ENCODE data around the gene DRG2. TPM values are rescaled to one million over a fixed set of nuclear protein-coding genes. Genes with fewer than 3 reads are reported as not detected.

DRG2 gene
- total and polyA plus RNA-seq, 10 of the 15 experiments (the other 5 are each of a cell fraction or from before 2014, with no cell fraction given) = 9.1 to 64.8 (median 45.7) TPM

DNA sequence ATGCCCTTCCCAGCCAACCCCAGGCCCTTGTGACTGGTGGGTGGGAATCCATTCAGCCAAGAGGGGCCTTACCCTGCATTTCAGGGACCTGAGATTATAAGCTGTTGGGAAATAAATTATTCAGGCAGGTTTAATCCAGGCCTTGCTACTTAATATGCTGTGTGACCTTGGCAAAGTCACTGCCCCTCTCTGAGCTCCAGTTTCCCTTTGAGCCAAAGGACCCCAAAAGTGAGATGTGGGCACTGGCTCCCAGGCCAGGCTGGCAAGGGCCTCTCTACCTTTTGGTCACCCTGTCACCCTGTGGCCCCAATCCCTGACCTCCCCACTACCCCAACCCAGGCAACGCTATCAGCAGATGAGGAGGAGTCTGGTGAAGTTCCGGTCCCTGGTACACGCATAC is 54.7 kb downstream of the DRG2 start:
- no peak overlapping the region for H3K4me2 ChIP-seq (ENCODE audit: control insufficient read depth, insufficient read depth)
- no peaks in the 10 kb centered on the region for H3K79me2 ChIP-seq (ENCODE audit: control insufficient read depth, insufficient read depth, low read length)
- no peaks in the 10 kb centered on the region for H3K36me3 ChIP-seq (ENCODE audit: control insufficient read depth in 2 of 2, insufficient read depth in 2 of 2, low read length in 1 of 2)
- no peaks in the 10 kb centered on the region for H3K4me1 ChIP-seq (ENCODE audit: control insufficient read depth, insufficient read depth, low read length)
- POLR2A ChIA-PET = no interaction called here
- RAD21 ChIA-PET (ENCODE audit: unreplicated experiment) = interaction anchor here (1.3 to 4.3 kb wide), 4 partner anchors 16 to 73 kb away, joined by 4 to 28 read pairs (median 7); no protein-coding TSS in a partner anchor
- no peaks in the 10 kb centered on the region for H3K27me3 ChIP-seq (replicated peaks in 1 of 2; ENCODE audit: control insufficient read depth in 2 of 2, insufficient read depth in 2 of 2, low read length in 1 of 2)
- intact Hi-C loops (cut with micrococcal nuclease; ENCODE audit: unreplicated experiment) = no loop called here
- TF ChIP-seq IKZF2 (IDR thresholded peaks at IDR 0.05) = no peak
- DNase-seq (ENCODE audit: low read depth, low spot score) (no peak), FAIRE-seq (no peak), ATAC-seq (no peak)
- no peak overlapping the region for H3K9ac ChIP-seq (ENCODE audit: control insufficient read depth, insufficient read depth, low read length)
- no peak overlapping the region for H3K4me3 ChIP-seq
- no peak overlapping the region for H2AFZ ChIP-seq (ENCODE audit: control insufficient read depth, low read depth, low read length)
- in situ Hi-C loops (cut with MboI) = no loop called here
- 67% methylated on average over 3 of the region's 3 CpGs for WGBS (ENCODE audit: insufficient coverage, insufficient replicate concordance, low lambda C conversion rate, missing lambda C conversion rate)
- CTCF ChIA-PET = interaction anchor here (0.6 to 4.8 kb wide), 12 partner anchors 11 to 166 kb away, joined by 3 to 43 read pairs (median 5); partner anchors contain the start of gene ALKBH5
- no peaks in the 10 kb centered on the region for H4K20me1 ChIP-seq (ENCODE audit: control insufficient read depth, insufficient read depth)
- SMC1A ChIA-PET (ENCODE audit: uncharacterized antibody, unreplicated experiment) = interaction anchor here (0.9 to 2.1 kb wide), 6 partner anchors 38 to 76 kb away, joined by 3 to 9 read pairs (median 5); no protein-coding TSS in a partner anchor
- H3K9me3 ChIP-seq (replicated peaks; ENCODE audit: control insufficient read depth, insufficient read depth, low read length) = no peaks in the 10 kb centered on the region
- no TSS peak for BruUV-seq (replicated peaks)
- H3K27ac ChIP-seq (ENCODE audit: control insufficient read depth, insufficient read depth) = no peak overlapping the region

DNA sequence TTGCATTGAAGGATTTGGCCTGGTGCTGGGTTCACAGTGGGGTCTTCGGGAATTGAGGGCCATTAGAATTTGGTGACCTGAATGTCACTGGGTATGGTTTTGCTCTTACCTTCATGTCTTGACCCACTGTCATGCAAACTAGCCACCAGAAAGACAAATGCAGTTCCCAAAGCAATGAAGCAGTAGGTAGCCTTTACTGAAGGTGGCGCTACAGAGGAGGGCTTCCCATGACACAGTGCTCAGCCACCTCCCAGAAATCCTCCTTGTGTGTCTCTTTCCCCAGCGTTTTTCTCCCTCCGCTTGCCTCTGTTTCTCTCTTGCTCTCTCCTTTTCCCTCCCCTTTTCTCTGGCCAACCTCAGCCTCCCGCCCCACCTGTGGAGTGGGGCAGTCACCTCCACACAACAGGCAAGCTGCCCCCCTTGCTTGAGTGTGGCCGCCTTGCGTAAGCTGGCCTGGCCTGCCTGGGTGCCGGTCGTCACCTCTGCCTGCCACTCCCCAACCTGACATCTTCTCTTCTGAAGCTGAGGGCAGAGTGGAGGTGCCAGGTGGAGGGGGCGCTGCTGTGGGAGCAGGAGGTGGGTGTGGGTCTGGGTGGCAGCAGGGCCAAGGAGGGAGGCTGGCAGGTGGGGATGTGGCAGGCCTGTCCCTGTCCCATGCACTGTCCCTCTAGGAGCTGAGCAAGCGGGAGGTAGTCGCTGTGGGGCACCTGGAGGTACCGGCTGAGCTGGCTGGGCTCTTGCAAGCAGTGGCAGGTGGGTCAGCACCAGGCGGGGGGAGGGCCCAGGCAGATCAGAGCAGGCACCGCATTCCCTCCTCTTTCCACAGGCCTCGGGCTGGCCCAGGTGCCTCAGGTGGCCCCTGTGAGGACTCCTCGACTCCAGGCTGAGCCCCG is 55.5 kb downstream of the DRG2 start:
- ATAC-seq (peak; percentile 33; the same call in 1 of the 3 replicates), FAIRE-seq (no peak), DNase-seq (ENCODE audit: low read depth, low spot score) (no peak)
- WGBS (ENCODE audit: insufficient coverage, insufficient replicate concordance, low lambda C conversion rate, missing lambda C conversion rate) = 45% methylated on average over 18 of the region's 18 CpGs
- ChIA-PET RAD21 (ENCODE audit: unreplicated experiment) (interaction anchor here (1.3 to 4.3 kb wide), 4 partner anchors 15 to 72 kb away, joined by 4 to 28 read pairs (median 8); partner anchors contain the start of gene ALKBH5), CTCF (interaction anchor here (1.0 to 4.8 kb wide), 11 partner anchors 10 to 74 kb away, joined by 3 to 43 read pairs (median 5); partner anchors contain the start of gene ALKBH5), POLR2A (no interaction called here), SMC1A (ENCODE audit: uncharacterized antibody, unreplicated experiment) (interaction anchor here (1.1 kb wide), 1 partner anchor 37 kb away, joined by 5 read pairs; no protein-coding TSS in a partner anchor)
- Histone ChIP-seq H3K27ac (ENCODE audit: control insufficient read depth, insufficient read depth) (no peak overlapping the region), H2AFZ (ENCODE audit: control insufficient read depth, low read depth, low read length) (no peak overlapping the region), H3K79me2 (ENCODE audit: control insufficient read depth, insufficient read depth, low read length) (no peaks in the 10 kb centered on the region), H4K20me1 (ENCODE audit: control insufficient read depth, insufficient read depth) (no peaks in the 10 kb centered on the region), H3K4me2 (ENCODE audit: control insufficient read depth, insufficient read depth) (no peak overlapping the region), H3K4me1 (ENCODE audit: control insufficient read depth, insufficient read depth, low read length) (no peaks in the 10 kb centered on the region), H3K36me3 (ENCODE audit: control insufficient read depth in 2 of 2, insufficient read depth in 2 of 2, low read length in 1 of 2) (no peaks in the 10 kb centered on the region), H3K4me3 (no peak overlapping the region), H3K9me3 (replicated peaks; ENCODE audit: control insufficient read depth, insufficient read depth, low read length) (no peaks in the 10 kb centered on the region), H3K9ac (ENCODE audit: control insufficient read depth, insufficient read depth, low read length) (no peak overlapping the region), H3K27me3 (replicated peaks in 1 of 2; ENCODE audit: control insufficient read depth in 2 of 2, insufficient read depth in 2 of 2, low read length in 1 of 2) (no peaks in the 10 kb centered on the region)
- TF ChIP-seq, protein P1, sequence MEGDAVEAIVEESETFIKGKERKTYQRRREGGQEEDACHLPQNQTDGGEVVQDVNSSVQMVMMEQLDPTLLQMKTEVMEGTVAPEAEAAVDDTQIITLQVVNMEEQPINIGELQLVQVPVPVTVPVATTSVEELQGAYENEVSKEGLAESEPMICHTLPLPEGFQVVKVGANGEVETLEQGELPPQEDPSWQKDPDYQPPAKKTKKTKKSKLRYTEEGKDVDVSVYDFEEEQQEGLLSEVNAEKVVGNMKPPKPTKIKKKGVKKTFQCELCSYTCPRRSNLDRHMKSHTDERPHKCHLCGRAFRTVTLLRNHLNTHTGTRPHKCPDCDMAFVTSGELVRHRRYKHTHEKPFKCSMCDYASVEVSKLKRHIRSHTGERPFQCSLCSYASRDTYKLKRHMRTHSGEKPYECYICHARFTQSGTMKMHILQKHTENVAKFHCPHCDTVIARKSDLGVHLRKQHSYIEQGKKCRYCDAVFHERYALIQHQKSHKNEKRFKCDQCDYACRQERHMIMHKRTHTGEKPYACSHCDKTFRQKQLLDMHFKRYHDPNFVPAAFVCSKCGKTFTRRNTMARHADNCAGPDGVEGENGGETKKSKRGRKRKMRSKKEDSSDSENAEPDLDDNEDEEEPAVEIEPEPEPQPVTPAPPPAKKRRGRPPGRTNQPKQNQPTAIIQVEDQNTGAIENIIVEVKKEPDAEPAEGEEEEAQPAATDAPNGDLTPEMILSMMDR (IDR thresholded peaks at IDR 0.05 in 2 of 3, conservative IDR thresholded peaks at IDR 0.05 in 1 of 3; ENCODE audit: control insufficient read depth in 2 of 3, extremely low read depth in 1 of 3, insufficient read depth in 1 of 3, low read depth in 3 of 3, low read length in 3 of 3) = peak; percentile 36 to 51 (median 44); a peak in 5 of 6 replicates
- TF ChIP-seq RAD21 (IDR thresholded peaks at IDR 0.05; ENCODE audit: insufficient read depth, low read depth, low read length) (peak; percentile 14; the same call in 1 of the 2 replicates), ZNF622 (IDR thresholded peaks at IDR 0.05) (no peak), ZNF274 (IDR thresholded peaks at IDR 0.05; ENCODE audit: insufficient read depth, insufficient read length) (no peak), ZNF592 (IDR thresholded peaks at IDR 0.05) (no peak), RCOR1 (conservative IDR thresholded peaks at IDR 0.05; ENCODE audit: low read depth, low read length) (no peak)
- in situ Hi-C loops (cut with MboI) (no loop called here), intact Hi-C loops (cut with micrococcal nuclease; ENCODE audit: unreplicated experiment) (no loop called here)
- no TSS peak for BruUV-seq (replicated peaks)
